Right renal pelvis (tissue), 4 donors: ENCODE results near the gene OSBPL10. TPM values are rescaled to one million over a fixed set of nuclear protein-coding genes. Genes with fewer than 3 reads are reported as not detected.

Experiments
- DNase-seq, 4 donors: peaks; one replicate each; pipeline ENCODE4 v3.0.0-alpha.2; 2013; ENCODE audit warnings: low read depth in 4 of 4, low spot score in 3 of 4, missing footprints in 1 of 4
- polyA plus RNA-seq, 4 donors: library from polyadenylated mRNA; unstranded; fragments of 120-200 nt; gene quantifications; one replicate each; pipeline ENCODE4 v1.2.1, GENCODE V29; 2013; ENCODE audit not compliant: insufficient read length in 4 of 4

The OSBPL10 gene
- polyA plus RNA-seq, 4 donors = 20.0 to 21.8 (median 20.8) TPM

- no peak for DNase-seq
Observed at GRCh38 chr3:31896648-31897433, 84.2 kb downstream of the OSBPL10 start.

- no peak for DNase-seq
Observed at GRCh38 chr3:31896026-31896425, 85.0 kb downstream of the OSBPL10 start.

- DNase-seq = no peak
Observed at GRCh38 chr3:31895471-31895870, 85.6 kb downstream of the OSBPL10 start.

- no peak for DNase-seq
Observed at GRCh38 chr3:31892916-31893573, 88.0 kb downstream of the OSBPL10 start.

GRCh38 chr3:31892500-31892899, 88.6 kb downstream of the OSBPL10 start:
- no peak for DNase-seq

GRCh38 chr3:31891876-31892455, 89.1 kb downstream of the OSBPL10 start:
- DNase-seq = no peak

GRCh38 chr3:31890742-31891469, 90.2 kb downstream of the OSBPL10 start:
- DNase-seq = no peak

GRCh38 chr3:31890007-31890406, 91.1 kb downstream of the OSBPL10 start:
- no peak for DNase-seq

GRCh38 chr3:31885235-31885634, 95.8 kb downstream of the OSBPL10 start:
- DNase-seq = no peak

GRCh38 chr3:31884251-31884650, 96.8 kb downstream of the OSBPL10 start:
- no peak for DNase-seq

- DNase-seq = no peak
Observed at GRCh38 chr3:31882895-31883294, 98.2 kb downstream of the OSBPL10 start.

- no peak for DNase-seq
Observed at GRCh38 chr3:31882431-31882830, 98.6 kb downstream of the OSBPL10 start.

GRCh38 chr3:31880482-31881078, 100.5 kb downstream of the OSBPL10 start:
- DNase-seq = no peak

- no peak for DNase-seq
Observed at GRCh38 chr3:31880020-31880419, 101.0 kb downstream of the OSBPL10 start.

- DNase-seq = no peak
Observed at GRCh38 chr3:31879365-31879764, 101.7 kb downstream of the OSBPL10 start.

GRCh38 chr3:31878231-31878838, 102.7 kb downstream of the OSBPL10 start:
- DNase-seq = no peak

GRCh38 chr3:31876331-31876730, 104.7 kb downstream of the OSBPL10 start:
- no peak for DNase-seq

GRCh38 chr3:31875437-31875836, 105.6 kb downstream of the OSBPL10 start:
- DNase-seq = no peak

- DNase-seq = no peak
Observed at GRCh38 chr3:31873254-31873820, 107.7 kb downstream of the OSBPL10 start.

GRCh38 chr3:31871939-31872507, 109.0 kb downstream of the OSBPL10 start:
- no peak for DNase-seq
